GM23338 (cell line): ENCODE measurements around the gene PIANP. TPM values are rescaled to one million over a fixed set of nuclear protein-coding genes. Genes with fewer than 3 reads are reported as not detected.
A peak's percentile ranks its signal among the peaks of the same experiment; 100 is the strongest.

Experiments
- ATAC-seq: fragments of 200-7000 bp; cut with Tn5 transposase; 3 replicates; pipeline ENCODE4 v1.9.1; 2020
- DNase-seq: peaks from one replicate; pipeline ENCODE4 v3.0.0-alpha.2; 2015; ENCODE audit warnings: low spot score
- H2AFZ ChIP-seq: fragments of 200-600 bp; sonication (generic); 2 replicates; pipeline ENCODE4 v1.8.0; 2016; ENCODE audit warnings: antibody characterized with exemption, mild to moderate bottlenecking, moderate library complexity
- H3F3A ChIP-seq: fragments of 200-600 bp; sonication (generic); replicated peaks from 2 replicates; pipeline ENCODE4 v1.8.0; 2017; ENCODE audit warnings: antibody characterized with exemption, mixed run types, low read depth
- H3K27ac ChIP-seq: fragments of 200-600 bp; sonication (generic); 2 replicates; pipeline ENCODE4 v1.6.1; 2016; ENCODE audit warnings: low read depth
- H3K27me3 ChIP-seq: fragments of 200-600 bp; sonication (generic); 2 replicates; pipeline ENCODE4 v1.8.0; 2016; ENCODE audit warnings: mild to moderate bottlenecking, mixed run types, moderate library complexity; ENCODE audit not compliant: insufficient read depth
- H3K36me3 ChIP-seq: fragments of 200-600 bp; sonication (generic); 2 replicates; pipeline ENCODE4 v1.8.0; 2016; ENCODE audit warnings: mild to moderate bottlenecking; ENCODE audit not compliant: insufficient read depth
- H3K4me1 ChIP-seq: fragments of 200-600 bp; sonication (generic); 2 replicates; pipeline ENCODE4 v1.8.0; 2016; ENCODE audit warnings: mild to moderate bottlenecking, moderate library complexity; ENCODE audit not compliant: insufficient read depth
- H3K4me2 ChIP-seq: fragments of 200-600 bp; sonication (generic); 2 replicates; pipeline ENCODE4 v1.7.1; 2017; ENCODE audit warnings: mixed run types
- H3K4me3 ChIP-seq: fragments of 200-600 bp; sonication (generic); 2 replicates; pipeline ENCODE4 v1.6.1; 2016; ENCODE audit warnings: mixed run types
- H3K79me2 ChIP-seq: fragments of 200-600 bp; sonication (generic); replicated peaks from 2 replicates; pipeline ENCODE4 v1.8.0; 2017; ENCODE audit warnings: mild to moderate bottlenecking; ENCODE audit not compliant: insufficient read depth
- H3K9me2 ChIP-seq: fragments of 200-600 bp; sonication (generic); 2 replicates; pipeline ENCODE4 v1.8.0; 2017; ENCODE audit not compliant: insufficient read depth
- H4K20me1 ChIP-seq: fragments of 200-600 bp; sonication (generic); replicated peaks from 2 replicates; pipeline ENCODE4 v1.8.0; 2017; ENCODE audit warnings: mild to moderate bottlenecking; ENCODE audit not compliant: insufficient read depth
- H3K27ac Mint-ChIP-seq: 2 replicates; pipeline ENCODE4 v1.8.0; 2020; ENCODE audit warnings: inconsistent platforms, mild to moderate bottlenecking, moderate library complexity, mixed read lengths
- H3K27me3 Mint-ChIP-seq: 3 replicates; pipeline ENCODE4 v1.8.0; 2022; ENCODE audit warnings: low read depth, mild to moderate bottlenecking, moderate library complexity, mixed read lengths, inconsistent platforms; ENCODE audit not compliant: insufficient read depth, poor library complexity
- H3K36me3 Mint-ChIP-seq: 3 replicates; pipeline ENCODE4 v1.8.0; 2021; ENCODE audit warnings: low read depth, mild to moderate bottlenecking, inconsistent platforms, moderate library complexity, mixed read lengths
- H3K4me1 Mint-ChIP-seq: 3 replicates; pipeline ENCODE4 v1.8.0; 2020; ENCODE audit warnings: mild to moderate bottlenecking, inconsistent platforms, mixed read lengths
- H3K4me3 Mint-ChIP-seq: 3 replicates; pipeline ENCODE4 v1.8.0; 2021; ENCODE audit warnings: moderate library complexity, mild to moderate bottlenecking, inconsistent platforms, mixed read lengths
- H3K9me3 Mint-ChIP-seq: 3 replicates; pipeline ENCODE4 v1.8.0; 2020; ENCODE audit warnings: moderate library complexity, mild to moderate bottlenecking, inconsistent platforms, mixed read lengths
- CREB1 ChIP-seq: fragments of 250-450 bp; sonication (Bioruptor Pico); IDR thresholded peaks from 2 replicates; pipeline ENCODE4 v1.5.0; 2020; ENCODE audit warnings: low read depth, mild to moderate bottlenecking, moderate library complexity
- CTCF ChIP-seq, 2 experiments: fragments of 200-600 bp in 1 of 2; sonication (generic) in 1 of 2; conservative IDR thresholded peaks; 2 replicates each; pipeline versions ENCODE4 v1.5.1 to v1.6.1; 2016 to 2017; ENCODE audit warnings: antibody characterized with exemption in 2 of 2, low read depth in 2 of 2, mild to moderate bottlenecking in 2 of 2, moderate library complexity in 1 of 2
- ETS1 ChIP-seq: IDR thresholded peaks from 2 replicates; pipeline ENCODE4 v1.6.1; 2016; ENCODE audit warnings: antibody characterized with exemption
- EZH2 ChIP-seq: fragments of 200-600 bp; sonication (generic); IDR thresholded peaks from one replicate; pipeline ENCODE4 v1.8.0; 2017; ENCODE audit warnings: antibody characterized with exemption, mild to moderate bottlenecking, low read depth; ENCODE audit not compliant: unreplicated experiment
- POLR2AphosphoS5 ChIP-seq: IDR thresholded peaks from 2 replicates; pipeline ENCODE4 v1.6.1; 2016; ENCODE audit warnings: antibody characterized with exemption, low read depth
- STAT1 ChIP-seq: IDR thresholded peaks from one replicate; pipeline ENCODE4 v1.6.1; 2016; ENCODE audit warnings: antibody characterized with exemption; ENCODE audit not compliant: unreplicated experiment
- ZNF114 ChIP-seq: fragments of 250-450 bp; sonication (Bioruptor Pico); IDR thresholded peaks from 2 replicates; pipeline ENCODE4 v1.5.0; 2020; ENCODE audit warnings: mild to moderate bottlenecking, moderate library complexity
- ZNF331 ChIP-seq: fragments of 250-450 bp; sonication (Bioruptor Pico); IDR thresholded peaks from 2 replicates; pipeline ENCODE4 v1.5.0; 2020; ENCODE audit warnings: low read depth, mild to moderate bottlenecking, moderate library complexity
- polyA plus RNA-seq: library from polyadenylated mRNA; unstranded; fragments of >200 nt; fragmentation: Nextera tagmentation; extraction: Ambion mirVana; gene quantifications from 2 replicates; pipeline ENCODE4 v1.2.1, GENCODE V29; 2016
- total RNA-seq: library from RNA; depleted of rRNA; stranded (reverse); fragments of >200 nt; shearing (Covaris generic); gene quantifications from 2 replicates; pipeline ENCODE4 v1.2.3, GENCODE V29; 2014

PIANP gene
- total and polyA plus RNA-seq, 2 experiments from 2014 or later: 2.2 to 6.4 TPM

- Histone ChIP-seq H3K4me2 (peak overlapping the region; percentile 96), H3K4me3 (peak overlapping the region; percentile 54), H3F3A (peaks cover 11% of the 10 kb centered on the region), H2AFZ (peak overlapping the region; percentile 34; the same call in 1 of the 2 replicates), H3K9me2 (no peaks in the 10 kb centered on the region), H3K36me3 (peaks cover 9% of the 10 kb centered on the region; the same call in 1 of the 2 replicates), H4K20me1 (no peaks in the 10 kb centered on the region), H3K27ac (peak overlapping the region; percentile 90), H3K27me3 (no peaks in the 10 kb centered on the region), H3K79me2 (peaks cover 12% of the 10 kb centered on the region; the same call in 1 of the 2 replicates), H3K4me1 (peaks cover 16% of the 10 kb centered on the region)
- peaks cover 12% of the 10 kb centered on the region for H3K4me1 Mint-ChIP-seq
- H3K27me3 Mint-ChIP-seq: peaks cover 17% of the 10 kb centered on the region
- TF ChIP-seq CTCF (conservative IDR thresholded peaks at IDR 0.05; ENCODE audit: low read depth in 2 of 2) (no peak), EZH2 (no peak)
- DNase-seq (peak; percentile 28), ATAC-seq (peak; percentile 15)
- peak overlapping the region; percentile 84 for H3K4me3 Mint-ChIP-seq
- peak overlapping the region; percentile 96 for H3K27ac Mint-ChIP-seq
- H3K9me3 Mint-ChIP-seq: no peaks in the 10 kb centered on the region; the same call in 2 of the 3 replicates
- H3K36me3 Mint-ChIP-seq: peaks cover 17% of the 10 kb centered on the region
These were observed 23.8 kb upstream of the PIANP start for GRCh38 chr12:6724409-6724797.

- Histone ChIP-seq H3K4me2 (peak within 1 kb of the TSS; percentile 96), H3K36me3 (0 out of 2 replicates have a peak, but pooled peaks cover 3% of the 10 kb centered on the region), H3K27me3 (no peaks in the 10 kb centered on the region), H3K9me2 (no peaks in the 10 kb centered on the region), H3F3A (peaks cover 11% of the 10 kb centered on the region), H3K27ac (peak within 1 kb of the TSS; percentile 90), H3K79me2 (peaks cover 12% of the 10 kb centered on the region; the same call in 1 of the 2 replicates), H4K20me1 (no peaks in the 10 kb centered on the region), H3K4me1 (peaks cover 16% of the 10 kb centered on the region), H2AFZ (peak within 1 kb of the TSS; percentile 34; the same call in 1 of the 2 replicates), H3K4me3 (peak within 1 kb of the TSS; percentile 54)
- TF ChIP-seq CREB1 (CRISPR knock-in tag) (peak; percentile 93), ZNF331 (CRISPR knock-in tag) (no peak), ETS1 (peak; percentile 95), POLR2AphosphoS5 (peak; percentile 68), CTCF (conservative IDR thresholded peaks at IDR 0.05; ENCODE audit: low read depth in 2 of 2) (peak in 1 of 2 experiments; percentile 37; a peak in 2 of 4 replicates), EZH2 (no peak), STAT1 (no peak), ZNF114 (CRISPR knock-in tag) (no peak)
- Mint-ChIP-seq H3K4me1 (peaks cover 12% of the 10 kb centered on the region), H3K9me3 (no peaks in the 10 kb centered on the region; the same call in 2 of the 3 replicates), H3K36me3 (peaks cover 11% of the 10 kb centered on the region), H3K4me3 (peak within 1 kb of the TSS; percentile 84), H3K27me3 (peaks cover 17% of the 10 kb centered on the region), H3K27ac (peak within 1 kb of the TSS; percentile 96)
- ATAC-seq (peak; percentile 98), DNase-seq (peak; percentile 99)
These were observed 23.2 kb upstream of the PIANP start, which contains the start of gene COPS7A for GRCh38 chr12:6723607-6724408. TSS of gene COPS7A (plus strand) at chr12:6724046. CDS start at chr12:6724657, 611 bp downstream.
